Subcutaneous abdominal adipose tissue (tissue), 5 donors: Measurements from ENCODE around the gene RENBP.

Source experiments
- H3K27ac ChIP-seq: one replicate; pipeline ENCODE4 v1.7.0; 2013; ENCODE audit warnings: low read depth, mild to moderate bottlenecking, inconsistent platforms, low read length, moderate library complexity
- H3K27me3 ChIP-seq, 5 donors: one replicate each; pipeline ENCODE4 v1.7.0; 2013; ENCODE audit warnings: low read length in 5 of 5, inconsistent platforms in 1 of 5; ENCODE audit not compliant: control insufficient read depth in 5 of 5, insufficient read depth in 4 of 5
- H3K36me3 ChIP-seq, 5 donors: one replicate each; pipeline ENCODE4 v1.7.0; 2013; ENCODE audit warnings: low read length in 5 of 5; ENCODE audit not compliant: control insufficient read depth in 5 of 5, insufficient read depth in 5 of 5
- H3K4me1 ChIP-seq, 5 donors: one replicate each; pipeline ENCODE4 v1.7.0; 2013; ENCODE audit warnings: low read length in 5 of 5, mild to moderate bottlenecking in 3 of 5, moderate library complexity in 1 of 5; ENCODE audit not compliant: control insufficient read depth in 5 of 5, insufficient read depth in 5 of 5
- H3K4me3 ChIP-seq, 5 donors: one replicate each; pipeline ENCODE4 v1.7.0; 2013; ENCODE audit warnings: low read length in 5 of 5, low read depth in 1 of 5
- H3K9ac ChIP-seq, 5 donors: one replicate each; pipeline ENCODE4 v1.7.0; 2013; ENCODE audit warnings: low read length in 5 of 5, mild to moderate bottlenecking in 4 of 5, moderate library complexity in 3 of 5
- H3K9me3 ChIP-seq, 5 donors: one replicate each; pipeline ENCODE4 v1.7.0; 2013; ENCODE audit warnings: low read length in 5 of 5; ENCODE audit not compliant: control insufficient read depth in 5 of 5
- donor health status: healthy.
- donor health status: healthy.
- donor health status: healthy.
- donor health status: healthy.
- donor health status: healthy.

The RENBP gene

GRCh38 chrX:153935326-153935851, 9.1 kb downstream of the RENBP start:
- no peak overlapping the region for H3K27ac ChIP-seq
- peaks cover 0 to 29% (median 18%) of the 10 kb centered on the region in 5 donors for H3K36me3 ChIP-seq
- no peaks in the 10 kb centered on the region for H3K9me3 ChIP-seq
- peaks cover 0 to 27% (median 18%) of the 10 kb centered on the region in 5 donors for H3K4me1 ChIP-seq
- H3K27me3 ChIP-seq, result peaks cover 0 to 19% (median 3%) of the 10 kb centered on the region in 5 donors
- H3K4me3 ChIP-seq, result peak overlapping the region in 3 of 5 donors; percentile 26 to 56 (median 36)
- H3K9ac ChIP-seq, result no peak overlapping the region

GRCh38 chrX:153934762-153935325, 9.6 kb downstream of the RENBP start, which contains the start of gene NAA10:
Gene NAA10, minus strand, starts transcription at chrX:153935037. Its CDS starts 133 bp downstream, at chrX:153934904.
- H3K9me3 ChIP-seq, result no peaks in the 10 kb centered on the region

DNA sequence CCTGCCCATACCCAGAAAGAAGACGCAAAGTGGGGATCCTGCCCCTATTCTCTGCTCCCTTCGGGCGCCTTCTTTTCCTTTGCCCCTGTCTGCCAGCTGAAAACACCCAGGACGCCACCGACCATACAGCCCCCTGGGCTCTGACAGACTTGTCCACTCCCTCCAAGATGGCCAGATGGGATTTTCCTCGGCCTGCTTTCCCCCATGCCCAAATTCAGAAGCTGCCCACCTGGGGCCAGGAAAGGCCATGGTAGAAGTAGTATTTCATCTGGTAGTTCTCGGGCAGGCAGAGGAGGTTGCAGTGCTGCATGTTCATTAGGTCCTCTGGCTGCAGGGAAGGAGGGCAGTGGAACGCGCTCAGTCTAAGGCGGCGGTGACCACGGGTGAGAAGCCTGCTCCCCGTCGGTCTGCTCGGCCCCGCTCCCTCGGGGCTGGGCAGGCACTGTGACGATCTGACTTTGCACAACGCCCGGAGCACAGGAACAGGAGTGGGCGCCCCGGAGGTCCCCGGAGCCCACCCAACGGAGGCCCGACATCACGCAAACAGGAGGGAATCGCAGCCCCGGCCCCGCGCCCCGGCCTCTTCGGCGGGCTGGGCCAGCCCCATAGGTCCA, 10.2 kb downstream of the RENBP start:
- peak overlapping the region; percentile 66 to 82 (median 77) for H3K4me3 ChIP-seq
- H3K27ac ChIP-seq, result no peak overlapping the region
- H3K9me3 ChIP-seq, result no peaks in the 10 kb centered on the region
- peaks cover 0 to 24% (median 19%) of the 10 kb centered on the region in 5 donors for H3K4me1 ChIP-seq
- H3K9ac ChIP-seq, result peak overlapping the region; percentile 26 to 84 (median 74)
- peaks cover 0 to 12% (median 0%) of the 10 kb centered on the region in 5 donors for H3K27me3 ChIP-seq
- H3K36me3 ChIP-seq, result peaks cover 0 to 32% (median 23%) of the 10 kb centered on the region in 5 donors

More at GRCh38 chrX:153934762-153935325, 9.6 kb downstream of the RENBP start, which contains the start of gene NAA10:
- H3K27ac ChIP-seq, result no peak within 1 kb of the TSS
- peak within 1 kb of the TSS; percentile 26 to 84 (median 74) for H3K9ac ChIP-seq
- peaks cover 0 to 29% (median 21%) of the 10 kb centered on the region in 5 donors for H3K36me3 ChIP-seq
- H3K4me1 ChIP-seq, result peaks cover 0 to 22% (median 18%) of the 10 kb centered on the region in 5 donors
- H3K27me3 ChIP-seq, result peaks cover 0 to 16% (median 1%) of the 10 kb centered on the region in 5 donors
- H3K4me3 ChIP-seq, result peak within 1 kb of the TSS; percentile 66 to 82 (median 77)

GRCh38 chrX:153933748-153934147, 10.7 kb downstream of the RENBP start:
- Histone ChIP-seq H3K27me3 (peaks cover 0 to 12% (median 0%) of the 10 kb centered on the region in 5 donors), H3K27ac (no peak overlapping the region), H3K4me3 (peak overlapping the region; percentile 66 to 82 (median 77)), H3K9me3 (no peaks in the 10 kb centered on the region), H3K4me1 (peaks cover 0 to 29% (median 24%) of the 10 kb centered on the region in 5 donors), H3K36me3 (peaks cover 0 to 32% (median 23%) of the 10 kb centered on the region in 5 donors), H3K9ac (peak overlapping the region; percentile 26 to 84 (median 52))

GRCh38 chrX:153932220-153932915, 12.1 kb downstream of the RENBP start:
- Histone ChIP-seq H3K27ac (no peak overlapping the region), H3K9me3 (no peaks in the 10 kb centered on the region), H3K4me3 (no peak overlapping the region), H3K9ac (no peak overlapping the region), H3K4me1 (peaks cover 3 to 39% (median 33%) of the 10 kb centered on the region in 5 donors), H3K36me3 (peaks cover 0 to 32% (median 23%) of the 10 kb centered on the region in 5 donors), H3K27me3 (peaks cover 0 to 8% (median 0%) of the 10 kb centered on the region in 5 donors)

GRCh38 chrX:153931748-153932147, 12.7 kb downstream of the RENBP start:
- Histone ChIP-seq H3K4me1 (peaks cover 3 to 45% (median 40%) of the 10 kb centered on the region in 5 donors), H3K9ac (no peak overlapping the region), H3K36me3 (peaks cover 0 to 32% (median 23%) of the 10 kb centered on the region in 5 donors), H3K9me3 (no peaks in the 10 kb centered on the region), H3K27me3 (peaks cover 0 to 9% (median 0%) of the 10 kb centered on the region in 5 donors), H3K4me3 (no peak overlapping the region), H3K27ac (no peak overlapping the region)

DNA sequence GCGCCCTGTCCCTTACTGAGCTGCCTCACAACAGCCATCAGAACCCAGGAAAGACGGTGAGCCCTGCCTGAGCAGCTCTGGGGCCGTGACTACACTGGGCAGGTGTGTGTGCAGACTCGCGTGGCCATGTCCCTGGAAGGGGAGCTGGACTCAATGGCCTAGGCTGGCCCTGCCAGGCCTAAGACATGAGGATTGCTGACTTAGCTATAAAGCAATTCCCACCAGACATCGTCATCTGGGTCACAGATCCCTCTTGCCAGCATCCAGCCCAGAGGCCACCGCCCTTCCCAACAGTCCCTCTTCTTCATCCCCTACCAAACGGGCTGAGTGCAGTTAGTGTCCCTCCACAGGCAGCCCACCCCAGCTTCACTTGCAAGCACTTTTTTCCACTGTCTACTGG, 13.3 kb downstream of the RENBP start:
- peak overlapping the region in 1 of 5 donors; percentile 44 for H3K9ac ChIP-seq
- no peak overlapping the region for H3K27ac ChIP-seq
- H3K27me3 ChIP-seq, result peaks cover 0 to 13% (median 6%) of the 10 kb centered on the region in 5 donors
- H3K9me3 ChIP-seq, result no peaks in the 10 kb centered on the region
- peaks cover 3 to 51% (median 45%) of the 10 kb centered on the region in 5 donors for H3K4me1 ChIP-seq
- H3K36me3 ChIP-seq, result peaks cover 0 to 32% (median 23%) of the 10 kb centered on the region in 5 donors
- H3K4me3 ChIP-seq, result no peak overlapping the region

DNA sequence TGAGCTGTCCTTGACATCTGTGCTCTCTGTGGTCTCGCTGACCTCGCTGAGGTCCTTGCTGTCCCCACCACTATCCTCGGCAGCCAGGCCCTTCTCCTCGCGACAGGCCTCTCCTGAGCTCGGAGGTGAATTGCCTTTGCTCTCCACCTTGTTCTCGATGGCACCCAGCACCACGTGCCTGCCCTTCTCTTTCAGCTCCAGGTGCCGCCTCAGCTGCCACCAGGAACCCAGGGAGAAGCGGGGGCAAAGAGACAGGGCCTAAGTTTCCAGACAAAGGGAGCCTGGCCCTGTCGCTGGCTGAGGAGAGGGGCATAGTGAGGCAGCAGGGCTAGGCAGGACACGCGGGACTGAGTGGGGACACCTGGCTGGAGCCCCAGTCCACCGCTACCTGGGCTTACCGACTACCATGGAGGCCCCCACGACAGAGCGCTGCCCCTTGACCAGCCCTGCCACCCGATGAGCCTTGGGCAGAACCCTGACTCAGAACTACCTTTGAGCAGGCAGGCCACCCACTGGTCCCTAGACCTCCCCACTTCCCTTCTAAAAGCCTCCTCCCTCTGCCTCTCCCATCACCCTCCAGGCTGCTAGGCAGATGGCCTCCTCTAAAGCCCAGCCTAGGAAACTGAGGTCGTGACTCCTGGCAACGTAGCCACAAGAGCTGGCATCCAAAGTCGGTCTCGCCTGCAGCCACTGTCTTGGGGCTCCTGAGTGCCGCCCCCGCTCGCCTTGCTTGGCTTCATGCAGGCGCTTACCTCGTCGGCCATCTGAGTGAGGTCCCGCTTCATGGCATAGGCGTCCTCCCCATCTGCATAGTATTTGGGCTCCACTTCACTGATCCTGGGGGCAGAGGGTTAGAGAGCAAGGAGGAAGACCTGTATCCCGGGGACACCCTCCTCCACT, 14.2 kb downstream of the RENBP start:
- Histone ChIP-seq H3K4me3 (no peak overlapping the region), H3K9ac (no peak overlapping the region), H3K27ac (no peak overlapping the region), H3K4me1 (peaks cover 3 to 55% (median 47%) of the 10 kb centered on the region in 5 donors), H3K9me3 (no peaks in the 10 kb centered on the region), H3K36me3 (peaks cover 0 to 32% (median 23%) of the 10 kb centered on the region in 5 donors), H3K27me3 (peaks cover 3 to 15% (median 9%) of the 10 kb centered on the region in 5 donors)

DNA sequence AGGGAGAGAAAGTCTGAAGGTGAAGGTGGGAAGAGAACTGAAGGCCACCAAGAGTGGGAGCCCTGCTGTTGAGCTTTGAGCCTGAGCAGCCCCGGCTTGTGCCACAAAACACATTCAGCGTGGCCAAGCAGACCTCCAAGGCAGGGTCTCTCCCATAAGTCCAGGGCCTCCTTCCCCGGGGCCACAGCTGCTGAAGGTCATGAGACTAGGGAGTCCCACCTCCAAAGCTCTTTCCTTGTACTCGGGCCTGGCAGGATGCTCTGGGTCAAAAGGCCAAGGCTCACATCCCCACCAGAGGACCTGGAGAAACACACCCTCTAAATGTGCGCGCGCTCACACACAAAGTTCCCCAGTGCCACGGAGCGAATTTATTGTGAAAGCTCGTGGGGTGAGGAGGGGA, 14.9 kb downstream of the RENBP start:
- no peaks in the 10 kb centered on the region for H3K9me3 ChIP-seq
- H3K27me3 ChIP-seq, result peaks cover 4 to 15% (median 10%) of the 10 kb centered on the region in 5 donors
- H3K36me3 ChIP-seq, result peaks cover 0 to 32% (median 23%) of the 10 kb centered on the region in 5 donors
- H3K4me3 ChIP-seq, result no peak overlapping the region
- H3K9ac ChIP-seq, result no peak overlapping the region
- peaks cover 3 to 60% (median 53%) of the 10 kb centered on the region in 5 donors for H3K4me1 ChIP-seq
- H3K27ac ChIP-seq, result no peak overlapping the region
